ENCODE measurements around the gene RIMBP2.

RIMBP2 gene

DNA sequence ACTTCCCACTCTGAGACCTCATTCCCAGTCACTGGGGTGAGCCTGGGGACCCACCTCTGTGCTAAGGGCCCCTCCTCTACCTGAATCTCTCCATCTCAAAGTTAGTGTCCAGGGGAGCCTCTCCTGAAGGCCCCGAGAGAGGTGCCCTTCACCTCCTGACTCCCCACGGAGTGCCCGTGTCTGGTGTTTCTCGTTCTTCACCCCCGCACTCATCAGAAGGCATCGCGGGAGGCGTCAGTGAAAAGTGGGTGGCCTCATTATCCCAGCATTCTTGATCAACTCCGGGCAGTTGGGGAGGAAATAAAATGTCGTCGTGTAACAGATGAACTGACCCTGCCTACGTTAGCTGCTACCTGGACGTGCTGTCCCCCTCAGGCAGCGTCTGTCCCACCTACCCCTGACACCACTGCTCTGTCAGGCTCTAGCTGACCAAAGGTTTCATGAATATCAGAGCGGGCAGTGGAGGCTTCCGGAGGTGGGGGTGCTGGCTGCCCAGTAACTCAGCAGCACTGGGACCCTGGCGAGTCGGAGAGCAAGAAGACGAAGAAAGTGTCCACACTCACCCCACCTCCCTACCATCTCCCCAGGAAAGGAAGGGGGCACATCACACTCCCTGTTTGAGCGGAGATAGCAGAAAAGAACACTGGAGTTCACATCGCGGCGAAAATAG lies 275.6 kb downstream of the RIMBP2 start:
- Histone ChIP-seq H2BK15ac (ENCODE audit: low read length) (no peak overlapping the region), H3K4ac (ENCODE audit: low read length) (no peak overlapping the region), H3K9me3 (replicated peaks in 1 of 2; ENCODE audit: control insufficient read depth in 2 of 2, insufficient read depth in 1 of 2, low read depth in 1 of 2, low read length in 2 of 2) (peaks cover 0 to 13% of the 10 kb centered on the region in 2 donors), H2AFZ (ENCODE audit: low read length) (no peak overlapping the region), H3K23ac (ENCODE audit: low read depth, low read length, poor library complexity) (no peak overlapping the region), H3K79me1 (ENCODE audit: low read depth, low read length) (peaks cover 1% of the 10 kb centered on the region), H3K9ac (ENCODE audit: low read depth, low read length, poor library complexity) (no peak overlapping the region), H3K4me3 (ENCODE audit: low read length in 2 of 2) (no peak overlapping the region), H3K18ac (ENCODE audit: low read length) (peak overlapping the region; percentile 27), H3K14ac (ENCODE audit: low read length) (no peak overlapping the region), H3K4me2 (ENCODE audit: insufficient read depth, low read length, poor library complexity, severe bottlenecking) (no peak overlapping the region), H2AK5ac (ENCODE audit: low read depth, low read length) (no peak overlapping the region), H3K27me3 (ENCODE audit: control insufficient read depth in 3 of 3, insufficient read depth in 3 of 3, low read depth in 1 of 3, low read length in 3 of 3) (no peaks in the 10 kb centered on the region), H2BK12ac (ENCODE audit: low read length) (no peak overlapping the region), H2BK5ac (ENCODE audit: low read length) (no peak overlapping the region), H3K4me1 (ENCODE audit: control insufficient read depth in 2 of 2, insufficient read depth in 1 of 2, low read depth in 1 of 2, low read length in 2 of 2) (no peaks in the 10 kb centered on the region), H3K36me3 (replicated peaks in 1 of 2; ENCODE audit: control insufficient read depth in 2 of 2, insufficient read depth in 2 of 2, low read length in 2 of 2) (no peaks in the 10 kb centered on the region), H3K27ac (replicated peaks; ENCODE audit: low read length) (no peak overlapping the region), H4K91ac (ENCODE audit: low read depth, low read length, poor library complexity) (no peak overlapping the region), H2BK120ac (ENCODE audit: low read depth, low read length) (no peak overlapping the region), H4K8ac (ENCODE audit: low read depth, low read length) (no peak overlapping the region)
- no CpG with 5 or more reads among the region's 23 CpGs for WGBS, 2 donors (ENCODE audit: extremely low coverage in 2 of 2, insufficient read length in 2 of 2, insufficient replicate concordance in 1 of 2)
- no peak for DNase-seq (ENCODE audit: low spot score)

- H3K9me3 ChIP-seq (replicated peaks in 1 of 2; ENCODE audit: control insufficient read depth in 2 of 2, insufficient read depth in 1 of 2, low read depth in 1 of 2, low read length in 2 of 2) = peaks cover 0 to 13% of the 10 kb centered on the region in 2 donors
- 100% methylated on average over 1 of the region's 3 CpGs; no CpG with 5 or more reads in 1 of the 2 donors for whole genome bisulfite sequencing, 2 donors (ENCODE audit: extremely low coverage in 2 of 2, insufficient read length in 2 of 2, insufficient replicate concordance in 1 of 2)
- H3K9ac ChIP-seq (ENCODE audit: low read depth, low read length, poor library complexity) = no peak overlapping the region
Measured at GRCh38 chr12:130439250-130439649, 276.8 kb downstream of the RIMBP2 start.

GRCh38 chr12:130438711-130439110 lies 277.4 kb downstream of the RIMBP2 start:
- Histone ChIP-seq H3K4me3 (ENCODE audit: low read length in 2 of 2) (no peak overlapping the region), H4K91ac (ENCODE audit: low read depth, low read length, poor library complexity) (no peak overlapping the region), H2AK5ac (ENCODE audit: low read depth, low read length) (no peak overlapping the region), H3K79me1 (ENCODE audit: low read depth, low read length) (peaks cover 1% of the 10 kb centered on the region), H3K9ac (ENCODE audit: low read depth, low read length, poor library complexity) (no peak overlapping the region), H3K14ac (ENCODE audit: low read length) (no peak overlapping the region), H3K4ac (ENCODE audit: low read length) (no peak overlapping the region), H2AFZ (ENCODE audit: low read length) (no peak overlapping the region), H3K27me3 (ENCODE audit: control insufficient read depth in 3 of 3, insufficient read depth in 3 of 3, low read depth in 1 of 3, low read length in 3 of 3) (no peaks in the 10 kb centered on the region), H2BK5ac (ENCODE audit: low read length) (no peak overlapping the region), H3K4me2 (ENCODE audit: insufficient read depth, low read length, poor library complexity, severe bottlenecking) (no peak overlapping the region), H3K18ac (ENCODE audit: low read length) (no peak overlapping the region), H3K9me3 (replicated peaks in 1 of 2; ENCODE audit: control insufficient read depth in 2 of 2, insufficient read depth in 1 of 2, low read depth in 1 of 2, low read length in 2 of 2) (peaks cover 0 to 13% of the 10 kb centered on the region in 2 donors), H3K23ac (ENCODE audit: low read depth, low read length, poor library complexity) (no peak overlapping the region), H3K4me1 (ENCODE audit: control insufficient read depth in 2 of 2, insufficient read depth in 1 of 2, low read depth in 1 of 2, low read length in 2 of 2) (no peaks in the 10 kb centered on the region), H2BK12ac (ENCODE audit: low read length) (no peak overlapping the region), H4K8ac (ENCODE audit: low read depth, low read length) (no peak overlapping the region), H3K27ac (replicated peaks; ENCODE audit: low read length) (no peak overlapping the region), H3K36me3 (replicated peaks in 1 of 2; ENCODE audit: control insufficient read depth in 2 of 2, insufficient read depth in 2 of 2, low read length in 2 of 2) (no peaks in the 10 kb centered on the region), H2BK120ac (ENCODE audit: low read depth, low read length) (no peak overlapping the region), H2BK15ac (ENCODE audit: low read length) (no peak overlapping the region)
- no CpG with 5 or more reads among the region's 13 CpGs for WGBS, 2 donors (ENCODE audit: extremely low coverage in 2 of 2, insufficient read length in 2 of 2, insufficient replicate concordance in 1 of 2)
- no peak for DNase-seq (ENCODE audit: low spot score)

More at GRCh38 chr12:130439250-130439649, 276.8 kb downstream of the RIMBP2 start:
- H3K4ac ChIP-seq (ENCODE audit: low read length) = no peak overlapping the region
- no peak overlapping the region for H3K4me3 ChIP-seq (ENCODE audit: low read length in 2 of 2)
- no peak overlapping the region for H3K27ac ChIP-seq (replicated peaks; ENCODE audit: low read length)
- peaks cover 1% of the 10 kb centered on the region for H3K79me1 ChIP-seq (ENCODE audit: low read depth, low read length)
- H4K91ac ChIP-seq (ENCODE audit: low read depth, low read length, poor library complexity) = no peak overlapping the region
- H3K18ac ChIP-seq (ENCODE audit: low read length) = no peak overlapping the region
- no peak overlapping the region for H2BK120ac ChIP-seq (ENCODE audit: low read depth, low read length)
- no peak overlapping the region for H2AK5ac ChIP-seq (ENCODE audit: low read depth, low read length)
- no peak overlapping the region for H3K23ac ChIP-seq (ENCODE audit: low read depth, low read length, poor library complexity)
- H4K8ac ChIP-seq (ENCODE audit: low read depth, low read length) = no peak overlapping the region
- H2AFZ ChIP-seq (ENCODE audit: low read length) = no peak overlapping the region
- H2BK5ac ChIP-seq (ENCODE audit: low read length) = no peak overlapping the region
- no peak overlapping the region for H2BK15ac ChIP-seq (ENCODE audit: low read length)
- no peaks in the 10 kb centered on the region for H3K36me3 ChIP-seq (replicated peaks in 1 of 2; ENCODE audit: control insufficient read depth in 2 of 2, insufficient read depth in 2 of 2, low read length in 2 of 2)
- no peaks in the 10 kb centered on the region for H3K4me1 ChIP-seq (ENCODE audit: control insufficient read depth in 2 of 2, insufficient read depth in 1 of 2, low read depth in 1 of 2, low read length in 2 of 2)
- no peak overlapping the region for H3K14ac ChIP-seq (ENCODE audit: low read length)
- no peak overlapping the region for H3K4me2 ChIP-seq (ENCODE audit: insufficient read depth, low read length, poor library complexity, severe bottlenecking)
- DNase-seq (ENCODE audit: low spot score) = no peak
- no peaks in the 10 kb centered on the region for H3K27me3 ChIP-seq (ENCODE audit: control insufficient read depth in 3 of 3, insufficient read depth in 3 of 3, low read depth in 1 of 3, low read length in 3 of 3)
- H2BK12ac ChIP-seq (ENCODE audit: low read length) = no peak overlapping the region

- no peaks in the 10 kb centered on the region for H3K4me1 ChIP-seq (ENCODE audit: control insufficient read depth in 2 of 2, insufficient read depth in 1 of 2, low read depth in 1 of 2, low read length in 2 of 2)
- no peak overlapping the region for H4K8ac ChIP-seq (ENCODE audit: low read depth, low read length)
- DNase-seq (ENCODE audit: low spot score) = no peak
- no peak overlapping the region for H3K9ac ChIP-seq (ENCODE audit: low read depth, low read length, poor library complexity)
- H3K4ac ChIP-seq (ENCODE audit: low read length) = no peak overlapping the region
- H2BK120ac ChIP-seq (ENCODE audit: low read depth, low read length) = no peak overlapping the region
- no peak overlapping the region for H3K4me3 ChIP-seq (ENCODE audit: low read length in 2 of 2)
- H2BK5ac ChIP-seq (ENCODE audit: low read length) = no peak overlapping the region
- H3K27ac ChIP-seq (replicated peaks; ENCODE audit: low read length) = no peak overlapping the region
- H3K36me3 ChIP-seq (replicated peaks in 1 of 2; ENCODE audit: control insufficient read depth in 2 of 2, insufficient read depth in 2 of 2, low read length in 2 of 2) = no peaks in the 10 kb centered on the region
- peaks cover 0 to 13% of the 10 kb centered on the region in 2 donors for H3K9me3 ChIP-seq (replicated peaks in 1 of 2; ENCODE audit: control insufficient read depth in 2 of 2, insufficient read depth in 1 of 2, low read depth in 1 of 2, low read length in 2 of 2)
- H2BK15ac ChIP-seq (ENCODE audit: low read length) = no peak overlapping the region
- WGBS, 2 donors (ENCODE audit: extremely low coverage in 2 of 2, insufficient read length in 2 of 2, insufficient replicate concordance in 1 of 2) = no CpG with 5 or more reads among the region's 19 CpGs
- H3K27me3 ChIP-seq (ENCODE audit: control insufficient read depth in 3 of 3, insufficient read depth in 3 of 3, low read depth in 1 of 3, low read length in 3 of 3) = no peaks in the 10 kb centered on the region
- H3K4me2 ChIP-seq (ENCODE audit: insufficient read depth, low read length, poor library complexity, severe bottlenecking) = no peak overlapping the region
- no peak overlapping the region for H2AK5ac ChIP-seq (ENCODE audit: low read depth, low read length)
- H3K79me1 ChIP-seq (ENCODE audit: low read depth, low read length) = peaks cover 1% of the 10 kb centered on the region
- no peak overlapping the region for H3K23ac ChIP-seq (ENCODE audit: low read depth, low read length, poor library complexity)
- H4K91ac ChIP-seq (ENCODE audit: low read depth, low read length, poor library complexity) = no peak overlapping the region
- H3K14ac ChIP-seq (ENCODE audit: low read length) = no peak overlapping the region
- H3K18ac ChIP-seq (ENCODE audit: low read length) = no peak overlapping the region
- no peak overlapping the region for H2AFZ ChIP-seq (ENCODE audit: low read length)
- no peak overlapping the region for H2BK12ac ChIP-seq (ENCODE audit: low read length)
Measured at GRCh38 chr12:130438243-130438620, 277.9 kb downstream of the RIMBP2 start.

Measured in neuronal stem cell (in vitro differentiated cells).